Skin epidermis (tissue), 12 donors: Measurements from ENCODE around the gene RHBDF2.

Experiments used
- H3K27ac ChIP-seq, 21 experiments: fragments of 200-600 bp; sonication (generic) in 11 of 21; one replicate each; pipeline ENCODE4 v1.5.0; 2020; ENCODE audit warnings: mild to moderate bottlenecking in 3 of 21, inconsistent platforms in 2 of 21, moderate library complexity in 2 of 21
- H3K4me3 ChIP-seq, 7 experiments: fragments of 200-600 bp; sonication (generic) in 2 of 7; one replicate each; pipeline ENCODE4 v1.5.0; 2020; ENCODE audit warnings: inconsistent platforms in 2 of 7, mild to moderate bottlenecking in 2 of 7, moderate library complexity in 1 of 7

RHBDF2 gene

GRCh38 chr17:76501018-76501826 lies at the start of gene RHBDF2:
Gene RHBDF2 (minus strand): TSS chr17:76501423. CDS start chr17:76481524, 19,899 bp downstream.
- peak within 1 kb of the TSS; percentile 61 to 86 (median 70) for H3K4me3 ChIP-seq
- H3K27ac ChIP-seq = peak within 1 kb of the TSS; percentile 74 to 96 (median 90)

GRCh38 chr17:76549539-76549938 lies 48.3 kb upstream of the RHBDF2 start:
- Histone ChIP-seq H3K27ac (peak overlapping the region in 2 of 21 experiments; percentile 34 to 70), H3K4me3 (no peak overlapping the region)

GRCh38 chr17:76549215-76549518 lies 47.9 kb upstream of the RHBDF2 start:
- H3K4me3 ChIP-seq = no peak overlapping the region

GRCh38 chr17:76548378-76549214 lies 47.4 kb upstream of the RHBDF2 start:
- no peak overlapping the region for H3K4me3 ChIP-seq
- H3K27ac ChIP-seq = peak overlapping the region in 4 of 21 experiments; percentile 3 to 28 (median 14)

More at GRCh38 chr17:76549215-76549518, 47.9 kb upstream of the RHBDF2 start:
- no peak overlapping the region for H3K27ac ChIP-seq

- Histone ChIP-seq H3K4me3 (no peak overlapping the region), H3K27ac (no peak overlapping the region)
Observed at GRCh38 chr17:76547642-76548202, 46.5 kb upstream of the RHBDF2 start.

GRCh38 chr17:76547183-76547641 lies 46.0 kb upstream of the RHBDF2 start:
- peak overlapping the region in 8 of 21 experiments; percentile 3 to 49 (median 38) for H3K27ac ChIP-seq
- no peak overlapping the region for H3K4me3 ChIP-seq

- Histone ChIP-seq H3K27ac (peak overlapping the region in 8 of 21 experiments; percentile 3 to 49 (median 38)), H3K4me3 (no peak overlapping the region)
Observed at GRCh38 chr17:76546556-76547182, 45.4 kb upstream of the RHBDF2 start.

GRCh38 chr17:76545918-76546555 lies 44.8 kb upstream of the RHBDF2 start:
- no peak overlapping the region for H3K4me3 ChIP-seq
- H3K27ac ChIP-seq = peak overlapping the region in 2 of 21 experiments; percentile 25 to 39

GRCh38 chr17:76544546-76545365 lies 43.5 kb upstream of the RHBDF2 start:
- Histone ChIP-seq H3K4me3 (no peak overlapping the region), H3K27ac (peak overlapping the region in 9 of 21 experiments; percentile 14 to 55 (median 28))

GRCh38 chr17:76543826-76544545 lies 42.8 kb upstream of the RHBDF2 start:
- peak overlapping the region in 9 of 21 experiments; percentile 14 to 55 (median 28) for H3K27ac ChIP-seq
- H3K4me3 ChIP-seq = no peak overlapping the region

- peak overlapping the region in 2 of 21 experiments; percentile 4 to 15 for H3K27ac ChIP-seq
- no peak overlapping the region for H3K4me3 ChIP-seq
Observed at GRCh38 chr17:76543482-76543825, 42.2 kb upstream of the RHBDF2 start.

GRCh38 chr17:76542984-76543383 lies 41.8 kb upstream of the RHBDF2 start:
- peak overlapping the region in 3 of 21 experiments; percentile 2 to 44 (median 4) for H3K27ac ChIP-seq
- no peak overlapping the region for H3K4me3 ChIP-seq

GRCh38 chr17:76542566-76542971 lies 41.3 kb upstream of the RHBDF2 start:
- peak overlapping the region in 1 of 21 experiments; percentile 2 for H3K27ac ChIP-seq
- H3K4me3 ChIP-seq = no peak overlapping the region

GRCh38 chr17:76541739-76542454 lies 40.7 kb upstream of the RHBDF2 start:
- Histone ChIP-seq H3K27ac (peak overlapping the region in 1 of 21 experiments; percentile 80), H3K4me3 (no peak overlapping the region)

GRCh38 chr17:76540381-76541300 lies 39.4 kb upstream of the RHBDF2 start:
- Histone ChIP-seq H3K4me3 (peak overlapping the region in 4 of 7 experiments; percentile 0 to 30 (median 2)), H3K27ac (peak overlapping the region in 10 of 21 experiments; percentile 1 to 80 (median 24))
